Activated T-helper 2 cell treated with anti-CD3 and anti-CD28 coated beads, Interferon-gamma antibody, Interleukin-2, Interleukin-4, amounts not matched to agents 10 μg/mL and 5 μg/mL and 100 μg/mL, durations not matched to agents 14 hours and 24 hours and 36 hours (primary cell): ENCODE data around the gene TCF3. TPM values are rescaled to one million over a fixed set of nuclear protein-coding genes. Genes with fewer than 3 reads are reported as not detected.

Source experiments
- DNase-seq: peaks from one replicate; pipeline ENCODE4 v3.0.0; 2021; ENCODE audit warnings: low spot score
- H3K27ac Mint-ChIP-seq: one replicate; pipeline ENCODE4 v1.8.0; 2021; ENCODE audit warnings: mixed read lengths
- H3K27me3 Mint-ChIP-seq: one replicate; pipeline ENCODE4 v1.8.0; 2021; ENCODE audit warnings: low read depth, mixed read lengths
- H3K36me3 Mint-ChIP-seq: one replicate; pipeline ENCODE4 v1.8.0; 2021; ENCODE audit warnings: low read depth, mixed read lengths
- H3K4me1 Mint-ChIP-seq: one replicate; pipeline ENCODE4 v1.8.0; 2021; ENCODE audit warnings: low read depth, mixed read lengths
- H3K4me3 Mint-ChIP-seq: one replicate; pipeline ENCODE4 v1.8.0; 2021; ENCODE audit warnings: low read depth, mild to moderate bottlenecking, moderate library complexity, mixed read lengths
- H3K9me3 Mint-ChIP-seq: one replicate; pipeline ENCODE4 v1.8.0; 2021; ENCODE audit warnings: mixed read lengths
- intact Hi-C: fragments of 100-400 bp; cut with micrococcal nuclease; formaldehyde crosslinking; loops from one replicate; pipeline ENCODE4 v1.15.1; 2023
- total RNA-seq: library from RNA; stranded (reverse); gene quantifications from 2 replicates; pipeline ENCODE4 v1.2.3, GENCODE V29; 2022

The TCF3 gene
- total RNA-seq, 1 donor from 2014 or later = 153 TPM

DNA sequence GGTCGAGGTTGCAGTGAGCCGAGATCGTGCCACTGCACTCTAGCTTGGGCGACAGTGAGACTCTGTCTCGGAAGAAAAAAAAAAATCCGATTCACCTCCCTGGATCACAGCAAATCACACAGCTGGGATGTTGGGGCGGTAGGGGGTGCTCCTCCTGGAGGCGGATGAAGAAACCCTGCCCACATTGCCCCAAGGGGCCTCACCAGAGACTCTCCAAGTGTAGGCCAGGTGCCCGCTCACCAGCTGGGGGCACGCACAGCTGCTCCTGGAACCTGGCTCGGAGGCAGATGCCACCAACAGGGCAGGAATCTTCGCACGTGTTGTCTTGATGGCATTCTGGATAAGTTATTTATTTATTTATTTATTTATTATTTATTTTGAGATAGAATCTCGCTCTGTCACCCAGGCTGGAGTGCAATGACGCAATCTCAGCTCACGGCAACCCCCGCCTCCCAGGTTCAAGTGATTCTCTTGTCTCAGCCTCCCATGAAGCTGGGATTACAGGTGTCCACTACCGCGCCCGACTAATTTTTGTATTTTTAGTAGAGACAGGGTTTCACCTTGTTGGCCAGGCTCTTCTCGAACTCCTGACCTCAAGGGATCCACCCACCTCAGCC, 50.2 kb downstream of the TCF3 start:
- intact Hi-C loops = no loop called here
- H3K27ac Mint-ChIP-seq = no peak overlapping the region

GRCh38 chr19:1601613-1602064, 50.8 kb downstream of the TCF3 start:
- no peak for DNase-seq
- H3K4me3 Mint-ChIP-seq = no peak overlapping the region
- no peaks in the 10 kb centered on the region for H3K27me3 Mint-ChIP-seq
- peaks cover 41% of the 10 kb centered on the region for H3K36me3 Mint-ChIP-seq
- H3K4me1 Mint-ChIP-seq = peaks cover 10% of the 10 kb centered on the region
- H3K9me3 Mint-ChIP-seq = no peaks in the 10 kb centered on the region
- intact Hi-C loops = no loop called here
- H3K27ac Mint-ChIP-seq = no peak overlapping the region

More for the DNA sequence above, 50.2 kb downstream of the TCF3 start:
- Mint-ChIP-seq H3K4me3 (no peak overlapping the region), H3K36me3 (peaks cover 37% of the 10 kb centered on the region), H3K4me1 (peaks cover 10% of the 10 kb centered on the region), H3K9me3 (no peaks in the 10 kb centered on the region), H3K27me3 (no peaks in the 10 kb centered on the region)
- no peak for DNase-seq

DNA sequence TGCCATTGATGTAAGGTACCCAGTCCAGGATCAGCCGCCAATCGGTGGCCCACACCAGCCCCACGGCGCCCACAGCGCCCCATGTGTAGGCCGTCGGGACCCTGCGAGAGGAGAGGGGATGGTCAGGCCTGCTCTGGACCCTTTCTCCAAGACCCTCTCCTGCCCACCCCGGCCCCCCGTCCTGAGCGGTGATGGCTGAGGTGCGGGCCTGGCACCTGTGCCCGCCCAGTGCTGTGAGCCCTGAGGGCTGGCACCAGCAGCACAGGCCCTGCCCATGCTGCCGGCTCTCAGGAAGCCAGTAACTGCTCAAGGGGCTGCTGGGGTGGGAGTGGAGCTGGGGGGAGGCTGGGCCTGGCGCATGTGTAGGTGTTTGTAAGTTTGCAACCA, 53.0 kb downstream of the TCF3 start:
- Mint-ChIP-seq H3K27me3 (no peaks in the 10 kb centered on the region), H3K9me3 (no peaks in the 10 kb centered on the region), H3K27ac (no peak overlapping the region), H3K4me3 (no peak overlapping the region), H3K36me3 (peaks cover 48% of the 10 kb centered on the region), H3K4me1 (peaks cover 4% of the 10 kb centered on the region)
- no peak for DNase-seq
- intact Hi-C loops = no loop called here

- intact Hi-C loops = no loop called here
- peaks cover 44% of the 10 kb centered on the region for H3K36me3 Mint-ChIP-seq
- no peak for DNase-seq
- H3K4me1 Mint-ChIP-seq = peaks cover 4% of the 10 kb centered on the region
- H3K9me3 Mint-ChIP-seq = no peaks in the 10 kb centered on the region
- H3K27ac Mint-ChIP-seq = no peak overlapping the region
- H3K27me3 Mint-ChIP-seq = no peaks in the 10 kb centered on the region
- no peak overlapping the region for H3K4me3 Mint-ChIP-seq
These were observed 53.5 kb downstream of the TCF3 start for GRCh38 chr19:1598777-1599459.

- no peaks in the 10 kb centered on the region for H3K9me3 Mint-ChIP-seq
- intact Hi-C loops = loop anchor here (5.0 kb wide), 1 partner anchor 59 kb away; the partner anchor contains the start of gene TCF3
- peak overlapping the region; percentile 87 for H3K4me3 Mint-ChIP-seq
- H3K27me3 Mint-ChIP-seq = no peaks in the 10 kb centered on the region
- DNase-seq = no peak
- H3K4me1 Mint-ChIP-seq = peaks cover 15% of the 10 kb centered on the region
- H3K36me3 Mint-ChIP-seq = peaks cover 36% of the 10 kb centered on the region
- no peak overlapping the region for H3K27ac Mint-ChIP-seq
These were observed 59.0 kb downstream of the TCF3 start for GRCh38 chr19:1593501-1593772.

GRCh38 chr19:1592755-1593500, 59.5 kb downstream of the TCF3 start, which contains the start of gene MBD3:
Gene MBD3 (minus strand): TSS chr19:1592865. CDS start chr19:1592631, 234 bp downstream.
- Mint-ChIP-seq H3K36me3 (peaks cover 34% of the 10 kb centered on the region), H3K4me1 (peaks cover 16% of the 10 kb centered on the region), H3K27ac (peak within 1 kb of the TSS; percentile 84), H3K4me3 (peak within 1 kb of the TSS; percentile 88), H3K9me3 (no peaks in the 10 kb centered on the region), H3K27me3 (no peaks in the 10 kb centered on the region)
- intact Hi-C loops = loop anchor here (1.0 to 5.0 kb wide), 2 partner anchors 12 to 59 kb away; partner anchors contain the start of genes TCF3 and UQCR11
- DNase-seq = peak; percentile 84

- Mint-ChIP-seq H3K27me3 (no peaks in the 10 kb centered on the region), H3K9me3 (no peaks in the 10 kb centered on the region), H3K36me3 (peaks cover 34% of the 10 kb centered on the region), H3K4me1 (peaks cover 18% of the 10 kb centered on the region), H3K27ac (peak overlapping the region; percentile 84), H3K4me3 (peak overlapping the region; percentile 88)
- intact Hi-C loops = loop anchor here (1.0 to 5.0 kb wide), 2 partner anchors 13 to 60 kb away; partner anchors contain the start of genes TCF3 and UQCR11
- DNase-seq = peak; percentile 81
These were observed 60.2 kb downstream of the TCF3 start for GRCh38 chr19:1592024-1592754.

DNA sequence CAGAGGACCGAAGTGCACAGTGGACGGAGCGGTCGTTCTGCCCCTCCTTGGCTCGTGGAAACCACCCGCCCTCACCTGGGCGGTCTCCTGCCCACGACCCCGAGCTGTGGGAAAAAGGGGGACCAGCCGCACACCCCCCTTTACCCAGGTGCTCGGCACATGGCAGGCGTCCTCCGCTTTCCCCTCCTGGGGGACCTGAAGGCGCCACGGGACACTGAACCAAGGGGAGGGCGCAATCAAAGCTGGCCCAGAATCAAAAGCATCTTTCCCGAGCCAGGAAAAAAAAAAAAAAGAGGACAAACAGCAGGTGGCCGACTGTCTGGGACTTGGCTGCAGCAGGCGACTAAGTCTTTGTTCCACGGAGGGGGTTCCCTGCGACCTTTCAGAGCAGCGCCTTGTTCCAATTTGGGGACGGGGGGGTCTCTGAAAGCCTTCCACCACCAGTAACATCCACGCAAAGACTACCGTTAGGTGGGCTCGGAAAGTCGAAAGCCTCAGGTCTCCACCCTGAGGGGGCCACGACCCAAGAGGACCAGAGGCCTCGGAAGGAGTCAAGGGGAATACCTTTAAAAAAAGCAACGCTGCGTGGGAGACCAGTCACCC, 60.9 kb downstream of the TCF3 start:
- H3K4me1 Mint-ChIP-seq = peaks cover 18% of the 10 kb centered on the region
- H3K36me3 Mint-ChIP-seq = peaks cover 30% of the 10 kb centered on the region
- peak overlapping the region; percentile 88 for H3K4me3 Mint-ChIP-seq
- no peaks in the 10 kb centered on the region for H3K27me3 Mint-ChIP-seq
- no peaks in the 10 kb centered on the region for H3K9me3 Mint-ChIP-seq
- H3K27ac Mint-ChIP-seq = peak overlapping the region; percentile 84
- intact Hi-C loops = loop anchor here (1.0 to 5.0 kb wide), 2 partner anchors 14 to 61 kb away; partner anchors contain the start of genes TCF3 and UQCR11
- DNase-seq = no peak

DNA sequence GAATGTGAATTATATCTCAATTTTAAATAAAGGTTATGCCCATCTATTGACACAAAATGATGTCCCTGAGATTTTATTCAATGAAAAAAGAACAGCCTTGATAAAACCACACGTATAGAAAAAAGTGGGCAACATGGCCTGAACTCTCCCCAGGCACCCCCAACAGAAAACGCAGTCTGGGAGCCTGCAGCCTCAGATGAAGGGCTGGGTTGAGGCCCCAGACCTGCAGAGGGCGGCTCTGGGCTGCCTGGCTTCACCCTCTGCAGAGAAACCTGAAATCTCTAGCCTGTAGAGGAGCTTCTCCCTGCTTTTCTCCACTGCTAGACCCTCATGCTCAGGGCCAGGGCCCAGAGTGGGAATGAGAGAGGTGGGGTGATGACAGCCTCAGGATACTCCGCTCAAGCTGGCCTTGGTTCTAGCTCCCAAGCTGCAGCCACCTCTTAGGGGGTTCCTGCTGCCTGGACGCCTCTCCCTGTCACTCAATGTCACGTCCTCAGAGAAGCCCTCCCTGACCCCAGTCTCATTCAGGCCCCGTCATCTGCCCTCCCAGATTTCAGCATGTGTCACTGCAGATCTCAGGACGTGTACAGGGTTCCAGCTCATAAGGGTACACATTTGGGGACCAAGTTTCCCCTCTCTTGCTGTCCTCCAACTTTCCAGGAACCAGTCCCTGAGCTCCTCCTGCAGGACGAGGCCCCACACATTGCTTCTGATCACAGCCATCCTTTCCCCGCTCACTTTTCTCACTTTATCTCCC, 61.6 kb downstream of the TCF3 start:
- Mint-ChIP-seq H3K27me3 (no peaks in the 10 kb centered on the region), H3K9me3 (no peaks in the 10 kb centered on the region), H3K27ac (peak overlapping the region; percentile 84), H3K4me3 (peak overlapping the region; percentile 88), H3K36me3 (peaks cover 34% of the 10 kb centered on the region), H3K4me1 (peaks cover 18% of the 10 kb centered on the region)
- no peak for DNase-seq
- intact Hi-C loops = loop anchor here (5.0 kb wide), 1 partner anchor 61 kb away; the partner anchor contains the start of gene TCF3

GRCh38 chr19:1587872-1588271, 64.5 kb downstream of the TCF3 start:
- no peak overlapping the region for H3K27ac Mint-ChIP-seq
- no peak overlapping the region for H3K4me3 Mint-ChIP-seq
- H3K4me1 Mint-ChIP-seq = peaks cover 16% of the 10 kb centered on the region
- H3K9me3 Mint-ChIP-seq = no peaks in the 10 kb centered on the region
- DNase-seq = no peak
- intact Hi-C loops = no loop called here
- no peaks in the 10 kb centered on the region for H3K27me3 Mint-ChIP-seq
- H3K36me3 Mint-ChIP-seq = peaks cover 49% of the 10 kb centered on the region

DNA sequence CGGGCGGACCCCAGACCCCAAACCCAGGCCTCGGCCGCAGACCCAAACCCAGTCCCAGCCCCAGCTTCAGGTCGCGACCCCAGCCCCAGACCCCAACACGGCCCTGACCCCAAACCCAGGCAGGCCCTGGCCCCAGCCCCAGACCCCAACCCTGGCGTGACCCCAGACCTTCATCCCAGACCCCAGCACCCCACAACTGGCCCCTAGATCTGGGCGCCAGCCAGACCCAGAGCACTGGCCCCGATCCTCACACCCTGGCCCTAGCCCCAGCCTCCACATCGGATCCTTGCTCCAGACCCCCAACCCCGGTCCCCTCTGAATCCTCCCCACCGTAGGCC, 67.2 kb downstream of the TCF3 start:
- H3K9me3 Mint-ChIP-seq = no peaks in the 10 kb centered on the region
- H3K36me3 Mint-ChIP-seq = peaks cover 60% of the 10 kb centered on the region
- H3K27me3 Mint-ChIP-seq = no peaks in the 10 kb centered on the region
- H3K4me1 Mint-ChIP-seq = peaks cover 6% of the 10 kb centered on the region
- H3K4me3 Mint-ChIP-seq = no peak overlapping the region
- intact Hi-C loops = no loop called here
- DNase-seq = no peak
- H3K27ac Mint-ChIP-seq = no peak overlapping the region
